HG03139 (cell line): ENCODE data around the gene TMEM151A.
"Not testable (repeated sequence)": the region's sequence is repeated elsewhere in the genome, so short reads cannot be mapped to it uniquely, and the experiment has no call there.

ENCODE experiments used
- ATAC-seq: cut with Tn5 transposase; IDR thresholded peaks from one replicate; pipeline ENCODE4 v1.9.1; 2021; ENCODE audit not compliant: unreplicated experiment

TMEM151A gene

DNA sequence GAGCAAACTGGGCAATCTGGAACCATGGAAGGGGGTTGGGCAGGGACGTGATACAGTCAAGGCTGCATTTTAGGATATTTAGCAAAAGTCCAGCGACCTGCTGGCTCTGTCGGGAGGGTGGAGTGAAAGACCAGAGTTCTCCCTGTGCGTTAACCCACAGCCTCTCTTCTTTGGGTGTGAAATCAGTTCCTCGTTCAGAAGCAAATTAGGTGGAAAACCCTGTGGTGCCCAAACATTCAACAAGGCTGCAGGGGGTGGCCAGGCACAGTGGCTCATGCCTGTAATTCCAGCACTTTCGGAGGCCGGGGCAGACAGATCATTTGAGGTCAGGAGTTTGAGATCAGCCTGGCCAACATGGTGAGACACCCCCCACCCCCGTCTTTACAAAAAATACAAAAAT, 5.9 kb downstream of the TMEM151A start:
- ATAC-seq = no peak

DNA sequence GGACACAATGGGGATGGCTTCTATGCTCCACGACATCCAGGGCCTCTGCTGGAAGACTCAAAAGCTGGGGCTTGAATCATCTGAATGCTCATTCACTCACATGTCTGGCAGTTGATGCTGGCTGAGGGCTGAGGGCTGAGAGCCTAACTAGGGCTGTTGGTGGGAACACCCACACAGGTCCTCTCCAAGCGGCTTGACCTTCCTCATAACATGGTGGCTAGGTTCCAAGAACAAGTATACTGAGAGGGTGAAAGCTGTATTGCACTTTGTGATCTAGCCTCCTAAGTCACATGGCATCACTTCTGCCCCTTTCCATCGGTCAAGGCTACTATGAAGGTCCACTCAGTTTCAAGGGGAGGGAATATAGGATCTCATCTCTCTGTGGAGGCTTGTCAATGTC, 7.5 kb downstream of the TMEM151A start:
- no peak for ATAC-seq

DNA sequence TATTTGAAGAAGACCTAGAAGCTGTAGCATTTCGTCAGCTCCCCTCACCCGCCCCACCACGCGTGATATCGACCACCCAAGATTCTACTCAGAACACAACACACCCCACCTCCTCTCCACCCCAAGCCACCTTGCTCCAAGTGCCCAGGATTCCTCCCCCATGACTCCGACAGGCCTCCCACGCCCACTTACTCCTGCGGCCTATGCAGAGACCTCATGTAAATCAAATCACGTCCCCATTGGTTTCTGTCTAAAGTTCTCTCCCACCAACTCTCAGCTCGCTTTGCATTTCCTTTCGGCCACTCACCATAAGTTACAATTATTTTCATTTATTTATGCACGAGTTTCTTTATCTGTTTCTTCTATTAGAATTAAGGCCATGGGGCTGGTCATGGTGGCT, 11.0 kb downstream of the TMEM151A start:
- ATAC-seq = no peak

DNA sequence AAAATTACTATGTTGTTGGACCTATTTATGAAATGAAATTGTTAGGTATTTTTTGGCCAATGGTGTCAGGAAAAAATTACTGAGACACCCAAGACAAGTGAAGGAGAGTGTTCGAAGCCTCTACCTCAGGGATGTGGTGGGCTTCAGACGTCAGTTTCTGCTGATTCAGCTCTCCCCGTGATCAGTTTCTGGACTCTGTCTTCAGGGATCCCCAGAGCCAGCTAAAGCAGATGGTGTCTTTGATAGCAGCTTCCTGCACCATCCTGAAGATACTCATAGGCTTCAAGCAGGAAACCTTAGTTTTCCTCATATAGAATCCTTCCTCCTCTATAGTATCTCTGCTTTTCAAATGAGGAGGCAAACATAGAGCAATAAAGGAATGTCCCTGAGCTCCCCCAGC, 17.8 kb downstream of the TMEM151A start:
- no peak for ATAC-seq

DNA sequence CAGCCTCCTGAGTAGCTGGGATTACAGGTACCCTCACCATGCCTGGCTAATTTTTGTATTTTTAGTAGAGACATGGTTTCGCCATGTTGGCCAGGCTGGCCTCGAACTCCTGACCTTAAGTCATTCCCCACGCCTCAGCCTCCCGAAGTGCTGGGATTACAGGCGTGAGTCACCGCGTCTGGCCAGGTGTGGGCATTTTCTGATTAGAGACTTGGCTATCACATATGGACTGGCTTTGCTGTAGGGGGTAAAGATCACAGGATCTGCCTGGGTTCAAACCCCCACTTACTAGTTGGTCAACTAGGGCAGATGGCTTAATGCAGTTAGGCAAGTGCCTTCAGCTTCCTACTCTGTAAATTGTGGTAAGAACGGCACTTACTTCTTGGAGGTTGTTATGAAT, 18.6 kb downstream of the TMEM151A start:
- no peak for ATAC-seq

DNA sequence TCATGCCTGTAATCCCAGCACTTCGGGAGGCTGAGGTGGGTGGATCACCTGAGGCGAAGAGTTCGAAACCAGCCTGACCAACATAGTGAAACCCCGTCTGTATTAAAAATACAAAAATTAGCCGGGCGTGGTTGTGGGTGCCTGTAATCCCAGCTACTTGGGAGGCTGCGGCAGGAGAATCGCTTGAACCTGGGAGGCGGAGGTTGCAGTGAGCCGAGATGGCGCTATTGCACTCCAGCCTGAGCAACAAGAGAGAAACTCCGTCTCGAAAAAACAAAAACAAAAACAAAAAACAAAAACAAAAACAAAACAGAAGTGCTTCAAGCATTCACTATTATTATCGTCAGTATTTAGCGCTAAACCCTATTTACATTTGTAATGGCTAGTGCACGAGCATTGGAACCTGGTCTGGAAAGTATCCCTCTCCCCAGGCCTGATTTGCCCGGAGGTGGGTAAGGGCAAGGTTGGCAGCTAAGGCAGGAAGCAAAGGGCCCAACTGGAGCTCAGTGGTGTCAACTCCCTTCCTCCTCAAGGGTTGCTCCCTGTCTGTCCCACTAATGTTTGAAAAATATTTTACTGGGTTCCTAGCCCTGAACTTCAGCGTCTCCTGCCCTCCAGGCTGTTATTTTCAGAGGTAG, 19.2 kb downstream of the TMEM151A start:
- ATAC-seq = not testable (repeated sequence)

DNA sequence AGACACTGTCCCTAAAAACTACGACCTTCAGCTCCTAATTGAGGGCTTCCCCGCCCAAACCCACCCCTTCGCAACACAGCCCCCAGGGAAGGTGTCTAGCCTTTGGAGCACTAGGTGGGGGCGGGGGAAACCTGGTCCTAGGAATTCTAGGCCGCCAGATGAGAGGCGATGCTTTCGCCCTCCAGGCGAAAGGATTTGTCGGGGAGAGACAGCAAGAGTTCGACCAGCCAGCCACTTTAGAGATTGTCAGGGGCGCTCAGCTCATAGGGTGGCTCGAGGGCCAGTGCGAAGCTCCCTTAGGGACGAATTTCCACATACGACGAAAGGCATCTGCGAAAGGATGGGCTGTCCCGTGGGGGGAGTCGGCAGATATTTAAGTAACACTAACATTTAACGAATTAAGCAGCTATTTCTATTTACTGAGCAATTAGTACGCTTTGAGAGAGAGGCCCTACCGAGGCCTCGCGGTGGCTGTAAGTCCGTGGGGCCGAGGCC, 19.8 kb downstream of the TMEM151A start:
- no peak for ATAC-seq

DNA sequence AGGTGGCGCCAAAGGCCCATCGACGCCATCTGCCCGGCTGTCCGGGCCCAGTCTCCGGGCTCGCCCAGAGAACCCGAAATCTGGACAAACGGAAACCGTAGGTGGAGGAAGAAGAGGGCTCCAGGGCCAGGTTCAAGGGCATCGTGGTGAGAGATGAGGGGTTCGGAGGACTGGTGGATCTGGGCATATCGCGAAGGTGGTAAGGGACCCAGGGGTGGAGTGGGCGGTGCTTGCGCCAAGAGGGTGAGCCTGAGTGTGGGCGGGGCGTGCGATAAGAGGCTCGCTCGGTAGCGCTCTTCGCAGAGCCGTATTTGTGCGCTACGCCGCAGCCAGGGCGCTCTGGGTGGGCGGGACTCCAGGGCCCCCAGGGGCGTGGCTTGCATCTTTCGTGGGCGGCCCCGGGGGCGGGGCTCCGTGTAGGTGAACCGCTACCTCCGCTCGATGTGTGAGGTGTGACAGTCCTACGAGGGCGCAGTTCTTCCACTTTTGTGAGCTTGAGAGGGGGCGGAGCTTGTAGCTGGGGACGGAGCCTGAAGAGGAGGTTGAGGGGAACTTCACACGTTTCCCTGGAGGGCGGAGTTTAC, 20.4 kb downstream of the TMEM151A start:
- peak; percentile 51 for ATAC-seq

DNA sequence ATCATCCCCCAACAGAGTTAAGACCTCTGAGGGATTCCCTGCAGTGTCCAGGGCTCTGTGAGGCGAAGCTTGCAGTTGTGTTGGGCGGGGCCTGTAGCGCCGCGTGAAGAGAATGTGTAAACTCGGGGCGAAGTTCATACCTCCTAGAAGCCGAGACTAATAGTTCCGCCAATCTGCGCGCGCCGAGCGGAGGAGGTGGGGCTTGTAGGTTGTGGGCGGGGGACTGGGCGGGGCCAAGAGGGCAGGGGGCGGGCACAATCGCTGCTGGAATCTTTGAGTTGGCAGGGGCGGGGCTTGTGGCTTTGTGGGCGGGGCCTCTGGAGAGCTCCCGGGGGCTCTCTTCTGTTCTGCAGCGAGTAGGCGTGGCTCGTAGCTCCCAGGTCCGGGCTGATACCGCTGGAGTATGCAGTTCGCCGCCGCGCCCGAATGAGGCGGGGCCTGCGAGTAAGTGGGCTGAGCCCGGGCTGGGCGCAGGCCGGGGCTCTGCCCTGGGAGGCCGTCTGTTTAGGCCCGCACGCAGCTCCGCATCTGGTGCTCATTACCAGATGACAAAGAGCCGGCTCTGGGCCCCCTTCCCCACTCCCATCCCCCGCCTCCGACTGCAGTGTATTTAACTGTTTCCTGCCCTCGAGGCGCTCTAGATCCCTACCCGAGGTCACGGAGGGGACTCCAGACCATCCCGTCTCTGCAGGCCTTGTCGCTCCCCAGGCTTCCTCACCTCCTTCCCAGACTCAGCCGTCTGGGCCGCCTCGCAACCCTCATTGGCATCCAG, 21.0 kb downstream of the TMEM151A start:
- ATAC-seq = peak; percentile 59

DNA sequence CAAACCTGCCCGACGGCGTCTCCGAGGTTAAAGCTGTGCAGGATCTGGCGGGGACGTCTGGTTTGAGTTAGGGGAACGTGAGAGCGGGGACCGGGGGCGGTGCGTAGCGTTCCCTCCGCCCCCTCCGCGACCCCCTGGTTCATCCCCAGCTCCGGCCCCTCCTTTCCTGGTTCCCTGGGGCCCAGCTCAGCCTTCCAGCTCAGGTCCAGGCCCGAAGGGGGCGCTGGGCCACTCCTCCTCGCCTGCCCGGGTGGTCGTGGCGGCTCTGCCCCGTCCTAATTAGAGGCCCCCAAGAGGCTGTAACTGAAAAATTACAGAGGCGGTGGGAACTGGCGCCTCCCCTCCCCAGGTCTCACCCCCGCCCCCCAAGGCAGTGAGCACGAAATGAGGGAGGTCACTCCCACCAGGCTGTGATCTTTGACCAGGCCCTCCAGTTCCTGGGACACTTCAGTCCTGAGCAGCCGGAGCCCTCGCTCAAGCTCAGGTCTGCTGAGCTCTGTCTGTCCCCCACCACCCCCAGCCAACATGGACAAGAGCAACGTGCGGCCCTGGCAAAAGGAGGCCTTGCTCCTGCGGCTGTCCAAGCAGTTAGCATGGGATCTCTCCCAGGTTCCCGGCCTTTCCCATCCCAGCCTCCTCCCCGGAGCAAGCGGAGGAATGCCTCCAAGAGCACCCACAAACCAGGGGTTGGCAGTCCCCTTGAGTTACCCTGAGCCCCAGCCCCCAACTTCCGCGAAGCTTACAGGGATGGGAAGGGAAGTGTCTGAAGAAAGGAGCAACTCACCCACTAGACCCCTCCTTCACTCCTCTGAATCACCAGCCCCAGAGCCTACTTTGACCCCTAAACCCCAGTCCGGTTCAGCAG, 21.9 kb downstream of the TMEM151A start:
- no peak for ATAC-seq

DNA sequence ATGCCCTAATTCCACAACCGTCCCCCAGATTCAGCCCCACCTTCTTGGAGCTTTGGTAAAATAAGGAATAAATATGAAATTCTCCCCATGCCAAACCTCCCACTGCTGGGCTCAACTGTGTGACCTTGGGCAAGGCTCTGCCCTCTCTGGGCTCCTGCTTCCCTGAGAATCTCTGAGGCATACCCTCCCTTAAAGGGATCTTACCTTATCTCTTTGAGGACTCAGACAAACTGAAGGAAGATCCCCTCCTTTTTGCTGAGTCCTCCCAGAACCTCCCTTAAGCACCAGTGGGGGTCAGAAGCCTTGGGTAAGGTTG, 22.4 kb downstream of the TMEM151A start:
- ATAC-seq = no peak

DNA sequence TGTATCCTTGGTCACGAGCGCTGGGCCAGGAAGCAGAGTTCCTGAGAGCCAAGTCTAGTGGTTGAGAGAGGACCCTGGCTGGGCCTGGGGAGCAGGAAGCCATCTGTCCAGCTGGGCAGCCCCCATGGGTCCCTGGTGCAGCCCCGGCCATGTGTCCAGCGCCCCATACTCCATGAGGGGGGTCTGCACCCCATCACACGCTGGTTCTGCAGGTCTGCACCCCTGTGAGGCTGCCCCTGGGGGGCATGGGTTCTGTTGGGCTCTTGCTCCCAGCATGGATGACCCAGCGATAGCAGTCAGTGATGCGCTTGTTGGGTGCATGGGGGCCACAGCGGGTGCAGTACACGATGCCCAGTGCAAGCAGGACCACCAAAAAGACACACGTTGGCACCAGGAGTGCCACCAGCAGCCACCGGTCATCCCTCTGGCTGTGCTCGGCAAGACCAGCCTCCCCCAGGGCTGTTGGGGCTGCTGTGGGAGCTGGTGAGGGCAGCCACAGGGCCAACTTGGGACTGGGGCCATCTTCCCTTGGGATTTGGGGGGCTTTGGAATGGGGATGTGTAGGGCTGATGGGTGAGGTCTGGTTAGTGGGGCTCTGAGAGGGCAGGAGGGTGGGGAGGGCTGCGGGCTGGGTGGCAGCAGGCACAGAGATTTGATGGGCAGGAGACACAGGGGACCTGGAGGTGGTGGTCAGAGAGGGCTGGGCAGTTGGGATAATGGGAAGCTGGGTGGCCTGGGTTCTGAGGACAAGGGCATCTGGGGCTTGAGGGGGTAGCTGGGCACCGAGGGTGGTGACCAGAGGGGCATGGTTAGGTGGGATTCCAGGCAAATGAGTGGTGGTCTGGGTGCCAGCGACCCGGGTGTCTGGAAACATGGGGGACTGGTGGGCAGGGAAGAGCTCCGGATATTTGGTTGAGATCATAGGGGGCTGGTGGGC, 23.1 kb downstream of the TMEM151A start:
- ATAC-seq = no peak

DNA sequence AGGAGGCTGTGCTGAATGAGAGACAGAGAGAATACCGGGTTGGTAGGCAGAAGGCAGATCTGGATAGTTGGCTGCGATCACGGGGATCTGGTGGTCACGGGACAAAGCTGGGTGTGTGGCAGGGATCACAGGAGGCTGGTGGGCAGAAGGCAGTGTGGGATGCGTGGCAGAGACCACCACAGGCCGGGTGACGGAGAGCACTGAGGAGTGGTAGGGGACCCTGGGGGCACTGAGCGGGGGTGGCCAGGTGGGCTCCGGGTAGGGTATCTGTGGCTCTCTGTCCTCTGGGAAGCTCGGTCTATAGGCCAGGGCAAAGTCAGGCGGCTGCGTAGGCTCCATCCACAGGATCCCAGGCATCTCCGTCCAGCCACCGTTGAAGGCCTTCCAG, 23.8 kb downstream of the TMEM151A start:
- no peak for ATAC-seq

DNA sequence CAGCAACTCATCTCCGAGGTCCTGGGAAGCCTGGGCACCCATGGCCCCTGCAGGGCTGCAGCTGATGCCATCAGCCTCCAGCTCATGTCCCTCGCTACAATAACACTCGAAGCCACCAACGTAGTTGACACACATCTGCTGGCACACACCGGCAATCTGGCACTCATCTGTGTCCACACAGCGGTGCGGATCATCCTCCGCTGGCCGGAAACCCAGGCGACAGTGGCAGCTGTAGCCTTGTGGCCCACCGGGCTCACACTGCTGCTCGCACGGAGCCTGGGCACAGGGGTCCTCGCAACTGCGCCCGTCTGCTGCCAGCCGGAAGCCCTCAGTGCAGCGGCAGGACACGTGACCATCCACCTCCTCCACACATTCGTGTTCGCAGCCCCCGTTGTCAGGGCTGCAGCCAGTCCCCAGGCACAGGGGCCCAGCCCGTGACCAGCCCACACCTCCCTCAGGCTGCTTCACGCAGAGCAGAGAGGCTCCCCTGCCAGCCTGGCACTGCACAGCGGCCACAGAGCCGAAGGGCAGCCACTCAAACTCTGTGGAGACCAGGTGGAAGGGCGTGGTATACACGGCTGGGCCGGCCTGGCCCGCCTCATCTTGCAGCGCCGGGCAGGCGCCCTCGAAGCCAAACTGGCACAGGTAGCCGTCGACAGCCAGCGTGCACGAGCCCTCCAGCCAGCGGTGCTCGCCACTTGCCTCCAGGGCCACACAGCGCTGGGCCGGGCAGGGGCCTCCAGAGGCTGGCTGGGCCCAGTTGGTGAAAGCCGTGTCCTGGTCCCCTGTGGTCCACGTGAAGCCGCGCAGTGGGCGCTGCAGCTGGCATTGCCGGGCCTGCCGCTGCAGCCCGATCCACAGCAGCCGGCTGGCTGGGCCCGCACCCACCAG, 24.5 kb downstream of the TMEM151A start:
- no peak for ATAC-seq

DNA sequence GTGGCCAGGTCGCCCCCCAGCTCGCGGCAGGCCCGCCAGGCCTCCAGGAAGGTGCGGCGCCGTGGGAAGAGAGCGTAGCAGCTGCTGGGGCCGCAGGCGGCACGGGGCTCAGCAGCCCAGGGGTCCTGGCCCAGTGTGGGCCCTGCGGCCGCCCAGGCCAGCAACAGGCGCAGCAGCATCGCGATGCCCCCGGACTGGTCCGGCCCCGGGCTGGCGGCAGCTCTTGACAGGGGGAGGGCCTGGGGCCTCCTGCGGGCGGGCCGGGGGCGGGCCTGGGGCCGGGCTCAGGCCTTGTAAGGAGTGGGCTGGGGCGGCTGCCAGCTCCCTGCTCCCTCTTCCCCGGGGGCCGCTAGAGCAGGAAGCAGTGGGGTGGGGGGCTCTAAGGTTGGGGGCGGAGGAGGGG, 25.2 kb downstream of the TMEM151A start, which contains the start of gene CD248:
Gene CD248, minus strand, starts transcription at position 196 of the 403 bp plus-strand sequence. Its CDS starts 17 bp downstream, at position 179.
- no peak for ATAC-seq

DNA sequence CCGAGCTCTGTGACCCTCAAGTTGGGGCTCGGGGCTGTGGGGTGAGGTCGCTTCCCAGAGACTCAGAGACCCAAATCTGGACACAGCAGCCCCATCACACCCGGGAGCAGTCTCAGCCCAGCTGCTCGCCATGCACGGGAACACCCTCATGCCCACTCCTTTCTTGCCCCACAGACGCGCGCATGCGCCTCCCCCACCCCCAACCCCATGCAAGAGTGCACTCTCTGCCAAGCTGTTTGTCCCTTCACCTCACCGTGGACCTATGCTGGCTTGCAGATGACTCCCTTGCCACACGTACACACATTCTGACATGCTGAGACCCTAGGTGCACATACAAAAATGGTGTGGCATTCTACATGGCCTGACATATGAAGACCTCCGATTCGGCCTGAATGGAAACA, 25.6 kb downstream of the TMEM151A start:
- no peak for ATAC-seq

DNA sequence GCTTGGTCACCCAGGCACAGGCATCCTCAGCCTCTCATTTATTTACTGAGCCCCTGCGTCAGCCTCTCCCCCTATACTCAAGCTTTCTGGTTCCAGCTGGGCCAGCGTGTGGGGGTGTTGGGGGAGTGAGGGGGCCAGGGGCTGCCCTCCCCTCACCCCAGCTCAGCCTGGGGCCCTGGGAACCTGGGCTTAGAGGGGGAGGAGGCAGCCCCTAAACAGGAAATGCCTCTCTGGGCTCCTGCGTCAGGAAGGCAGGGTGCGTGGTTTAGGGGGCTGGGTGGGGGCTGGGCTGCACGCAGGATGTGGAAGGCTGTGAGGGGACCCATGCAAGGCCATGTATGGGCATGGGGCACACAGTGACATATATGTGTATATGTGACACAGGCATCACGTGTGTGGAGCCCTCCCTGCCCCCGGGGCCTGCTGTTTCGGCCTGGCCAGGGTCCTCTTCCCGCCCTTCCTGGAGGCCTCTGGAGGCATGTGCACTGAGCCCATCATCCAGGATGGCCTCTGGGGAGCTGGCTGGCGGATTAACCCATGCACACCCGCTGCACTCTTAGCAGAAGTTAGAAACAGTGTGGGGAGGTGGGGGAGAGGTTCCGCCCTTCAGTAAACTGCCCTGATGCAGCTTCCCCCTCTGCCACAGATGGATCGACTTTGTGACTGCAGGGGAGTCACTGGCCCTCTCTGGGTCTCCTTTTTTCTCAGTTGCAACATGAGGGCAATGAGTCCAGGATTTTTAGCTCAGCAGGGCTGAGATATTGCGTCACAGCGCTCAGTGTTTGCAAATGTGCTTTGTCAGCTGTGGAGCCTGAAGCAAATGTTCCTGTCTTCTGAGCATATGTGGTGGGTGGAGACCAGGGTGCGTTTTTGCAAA, 26.3 kb downstream of the TMEM151A start:
- no peak for ATAC-seq

DNA sequence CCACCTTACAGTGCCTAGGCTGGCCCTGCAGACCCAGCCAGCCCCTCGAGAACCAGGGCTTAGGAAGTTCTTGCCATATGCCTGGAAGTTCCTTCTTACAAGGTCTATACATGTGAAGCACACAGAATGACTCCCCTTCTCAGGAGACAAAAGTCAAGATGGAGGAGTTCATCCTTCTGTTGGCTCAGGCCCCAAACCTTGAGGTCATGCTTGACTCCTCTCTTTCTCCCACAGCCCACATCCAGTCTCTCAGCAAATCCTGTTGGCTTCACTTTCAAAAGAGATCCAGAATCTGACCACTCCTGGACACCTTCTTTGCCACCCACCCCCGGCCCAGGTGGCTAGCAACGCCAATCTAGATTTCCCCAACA, 26.9 kb downstream of the TMEM151A start:
- ATAC-seq = no peak
